NCI-H1694 (cell line): Measurements from ENCODE around the gene ASNSD1.

Experiments used
- DNase-seq: peaks from one replicate; lab custom pipeline; 2025; lab: John Stamatoyannopoulos, UW

Gene ASNSD1

GRCh38 chr2:189661148-189661956 lies at the start of gene ASNSD1:
ASNSD1 (plus strand) TSS chr2:189661459; CDS start chr2:189666133, 4,674 bp downstream.
- DNase-seq, result peak; percentile 99

- no peak for DNase-seq
Observed at GRCh38 chr2:189613077-189613636, 48.1 kb upstream of the ASNSD1 start.

- no peak for DNase-seq
Observed at GRCh38 chr2:189613650-189614420, 47.4 kb upstream of the ASNSD1 start.

GRCh38 chr2:189614585-189614984 lies 46.7 kb upstream of the ASNSD1 start:
- no peak for DNase-seq

- DNase-seq, result no peak
Observed at GRCh38 chr2:189618197-189618596, 43.1 kb upstream of the ASNSD1 start.

- no peak for DNase-seq
Observed at GRCh38 chr2:189621781-189622180, 39.5 kb upstream of the ASNSD1 start.

- no peak for DNase-seq
Observed at GRCh38 chr2:189623049-189623448, 38.2 kb upstream of the ASNSD1 start.

GRCh38 chr2:189624648-189625355 lies 36.5 kb upstream of the ASNSD1 start:
- DNase-seq, result no peak

- DNase-seq, result no peak
Observed at GRCh38 chr2:189625636-189626035, 35.6 kb upstream of the ASNSD1 start.

- DNase-seq, result no peak
Observed at GRCh38 chr2:189627789-189628188, 33.5 kb upstream of the ASNSD1 start.

GRCh38 chr2:189628817-189629530 lies 32.3 kb upstream of the ASNSD1 start:
- DNase-seq, result no peak

- DNase-seq, result no peak
Observed at GRCh38 chr2:189629531-189630453, 31.5 kb upstream of the ASNSD1 start.

GRCh38 chr2:189631849-189632248 lies 29.4 kb upstream of the ASNSD1 start:
- DNase-seq, result no peak

GRCh38 chr2:189633392-189633811 lies 27.9 kb upstream of the ASNSD1 start:
- no peak for DNase-seq

- DNase-seq, result no peak
Observed at GRCh38 chr2:189635353-189635752, 25.9 kb upstream of the ASNSD1 start.

- no peak for DNase-seq
Observed at GRCh38 chr2:189638301-189639006, 22.8 kb upstream of the ASNSD1 start.

GRCh38 chr2:189639007-189639609 lies 22.2 kb upstream of the ASNSD1 start:
- no peak for DNase-seq

GRCh38 chr2:189641002-189641401 lies 20.3 kb upstream of the ASNSD1 start:
- DNase-seq, result no peak

GRCh38 chr2:189641590-189641989 lies 19.7 kb upstream of the ASNSD1 start:
- DNase-seq, result no peak
